Transverse colon (tissue), 4 donors: ENCODE measurements around the gene NAT14. TPM values are rescaled to one million over a fixed set of nuclear protein-coding genes. Genes with fewer than 3 reads are reported as not detected.

Experiments used
- DNase-seq: peaks from one replicate; pipeline ENCODE4 v3.0.0-alpha.2; 2019
- H3K27ac ChIP-seq, 4 donors: fragments of 200-600 bp; sonication (generic); 2 replicates each; pipeline ENCODE4 v1.5.1; 2016 to 2018; ENCODE audit warnings: inconsistent platforms in 4 of 4
- H3K27me3 ChIP-seq: fragments of 200-600 bp; sonication (generic); 2 replicates; pipeline ENCODE4 v1.5.1; 2017; ENCODE audit warnings: inconsistent platforms
- H3K36me3 ChIP-seq, 4 donors: fragments of 200-600 bp; sonication (generic); 2 replicates each; pipeline ENCODE4 v1.5.1; 2017 to 2019; ENCODE audit warnings: inconsistent platforms in 4 of 4
- H3K4me1 ChIP-seq, 4 donors: fragments of 200-600 bp; sonication (generic); 2 replicates each; pipeline ENCODE4 v1.5.1; 2017 to 2020; ENCODE audit warnings: inconsistent platforms in 4 of 4
- H3K4me3 ChIP-seq, 4 donors: fragments of 200-600 bp; sonication (generic); 1 replicate in 1 of 4; 2 replicates in 3 of 4; pipeline versions ENCODE4 v1.5.1 to v1.6.1; 2017 to 2019; ENCODE audit warnings: inconsistent platforms in 4 of 4
- H3K9me3 ChIP-seq, 2 donors: fragments of 200-600 bp; sonication (generic); 2 replicates each; pipeline ENCODE4 v1.5.1; 2017 to 2019; ENCODE audit warnings: inconsistent platforms in 2 of 2
- EP300 ChIP-seq: sonication (generic); formaldehyde crosslinking; IDR thresholded peaks from one replicate; pipeline ENCODE4 v1.6.1; 2017; ENCODE audit warnings: antibody characterized with exemption, low read depth
- POLR2A ChIP-seq: fragments of 450-650 bp; IDR thresholded peaks from one replicate; pipeline ENCODE4 v1.6.1; 2016; ENCODE audit warnings: antibody characterized with exemption, mild to moderate bottlenecking, moderate library complexity
- POLR2AphosphoS5 ChIP-seq, 3 donors: sonication (generic); formaldehyde crosslinking; IDR thresholded peaks; one replicate each; pipeline ENCODE4 v1.6.1; 2016; ENCODE audit warnings: antibody characterized with exemption in 3 of 3
- WGBS, 2 donors: methylation state at CpG; one replicate each; pipeline ENCODE4 v1.1.5; 2018; ENCODE audit warnings: low coverage in 1 of 2; 5-methylcytosine and 5-hydroxymethylcytosine counted together
- in situ Hi-C, 4 donors: fragments of 200-750 bp; cut with MboI; loops; one replicate each; pipeline versions ENCODE4 v1.15.0 to v1.15.1; 2017; ENCODE audit warnings: low sequenced_read_pairs in 3 of 4, low pct_ligation_motif_present in 1 of 4, low pct_unique_long_range_greater_than_20kb in 1 of 4
- intact Hi-C: fragments of 100-400 bp; cut with DNase I; formaldehyde crosslinking; loops from one replicate; pipeline ENCODE4 v1.15.1; 2023; ENCODE audit warnings: low total_unique reads
- total RNA-seq, 4 donors: library from RNA; depleted of rRNA; stranded (reverse); fragments of >200 nt; gene quantifications; one replicate each; pipeline ENCODE4 v1.1.0, GENCODE V29; 2016
- TF ChIP-seq, protein P1 (sequence below), 5 experiments: fragments of 200-600 bp in 3 of 5; fragments of 450-650 bp in 2 of 5; sonication (generic) in 3 of 5; IDR thresholded peaks; 1 replicate in 2 of 5; 2 replicates in 3 of 5; pipeline ENCODE4 v1.5.1; 2016 to 2017; ENCODE audit warnings: antibody characterized with exemption in 5 of 5, inconsistent platforms in 3 of 5, mild to moderate bottlenecking in 2 of 5, moderate library complexity in 1 of 5

The NAT14 gene
- total RNA-seq, 4 donors from 2014 or later = 2.1 to 2.7 TPM; not detected in 2

GRCh38 chr19:55485439-55486011 lies 537 bp downstream of the NAT14 start:
- Histone ChIP-seq H3K4me3 (peak overlapping the region; percentile 30 to 64 (median 38)), H3K27ac (peak overlapping the region; percentile 82 to 94 (median 88)), H3K4me1 (peaks cover 33 to 54% (median 41%) of the 10 kb centered on the region in 4 donors), H3K9me3 (no peaks in the 10 kb centered on the region), H3K27me3 (peaks cover 14% of the 10 kb centered on the region), H3K36me3 (no peaks in the 10 kb centered on the region)
- in situ Hi-C loops = no loop called here
- intact Hi-C loops = no loop called here
- TF ChIP-seq EP300 (no peak), POLR2AphosphoS5 (IDR thresholded peaks at IDR 0.05) (no peak), POLR2A (no peak)
- DNase-seq = no peak
- WGBS, 2 donors = 26% methylated on average over 17 of the region's 18 CpGs; no CpG with 5 or more reads in 1 of the 2 donors

DNA sequence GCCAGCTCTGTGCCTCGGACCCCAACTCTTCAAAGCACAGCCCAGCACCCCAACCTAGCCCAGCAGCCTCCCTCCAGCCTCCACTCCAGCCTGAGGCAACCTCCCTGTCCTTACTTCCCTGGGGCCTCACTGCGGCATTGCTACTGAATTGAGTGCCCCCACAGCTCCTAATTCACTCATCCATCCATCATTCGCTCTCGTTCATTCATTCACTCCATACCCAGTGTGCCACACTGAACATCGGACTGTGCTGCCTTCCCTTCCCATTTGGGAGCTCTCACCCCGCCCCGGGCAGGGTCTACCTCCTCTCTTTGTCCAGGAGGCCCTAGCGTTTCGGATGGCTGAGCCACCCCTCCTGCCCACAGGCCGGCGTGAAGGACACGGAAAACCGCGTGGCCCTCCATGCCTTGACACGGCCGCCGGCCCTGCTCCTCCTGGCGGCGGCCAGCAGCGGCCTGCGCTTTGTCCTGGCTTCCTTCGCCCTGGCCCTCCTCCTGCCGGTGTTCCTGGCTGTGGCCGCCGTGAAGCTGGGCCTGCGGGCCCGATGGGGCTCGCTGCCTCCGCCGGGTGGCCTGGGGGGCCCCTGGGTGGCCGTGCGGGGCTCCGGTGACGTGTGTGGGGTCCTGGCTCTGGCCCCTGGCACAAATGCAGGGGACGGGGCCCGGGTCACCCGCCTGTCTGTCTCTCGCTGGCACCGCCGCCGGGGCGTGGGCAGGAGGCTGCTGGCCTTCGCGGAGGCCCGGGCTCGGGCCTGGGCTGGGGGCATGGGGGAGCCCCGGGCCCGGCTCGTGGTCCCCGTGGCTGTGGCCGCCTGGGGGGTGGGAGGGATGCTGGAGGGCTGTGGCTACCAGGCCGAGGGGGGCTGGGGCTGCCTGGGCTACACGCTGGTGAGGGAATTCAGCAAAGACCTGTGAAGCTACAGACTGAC lies 1.3 kb downstream of the NAT14 start:
- Histone ChIP-seq H3K4me1 (peaks cover 35 to 55% (median 42%) of the 10 kb centered on the region in 4 donors), H3K4me3 (peak overlapping the region in 1 of 4 donors; percentile 6), H3K27me3 (peaks cover 14% of the 10 kb centered on the region), H3K9me3 (no peaks in the 10 kb centered on the region), H3K36me3 (no peaks in the 10 kb centered on the region), H3K27ac (peak overlapping the region; percentile 82 to 94 (median 88))
- TF ChIP-seq EP300 (no peak), POLR2AphosphoS5 (IDR thresholded peaks at IDR 0.05) (peak in 1 of 3 donors; percentile 12), POLR2A (no peak)
- TF ChIP-seq, protein P1, sequence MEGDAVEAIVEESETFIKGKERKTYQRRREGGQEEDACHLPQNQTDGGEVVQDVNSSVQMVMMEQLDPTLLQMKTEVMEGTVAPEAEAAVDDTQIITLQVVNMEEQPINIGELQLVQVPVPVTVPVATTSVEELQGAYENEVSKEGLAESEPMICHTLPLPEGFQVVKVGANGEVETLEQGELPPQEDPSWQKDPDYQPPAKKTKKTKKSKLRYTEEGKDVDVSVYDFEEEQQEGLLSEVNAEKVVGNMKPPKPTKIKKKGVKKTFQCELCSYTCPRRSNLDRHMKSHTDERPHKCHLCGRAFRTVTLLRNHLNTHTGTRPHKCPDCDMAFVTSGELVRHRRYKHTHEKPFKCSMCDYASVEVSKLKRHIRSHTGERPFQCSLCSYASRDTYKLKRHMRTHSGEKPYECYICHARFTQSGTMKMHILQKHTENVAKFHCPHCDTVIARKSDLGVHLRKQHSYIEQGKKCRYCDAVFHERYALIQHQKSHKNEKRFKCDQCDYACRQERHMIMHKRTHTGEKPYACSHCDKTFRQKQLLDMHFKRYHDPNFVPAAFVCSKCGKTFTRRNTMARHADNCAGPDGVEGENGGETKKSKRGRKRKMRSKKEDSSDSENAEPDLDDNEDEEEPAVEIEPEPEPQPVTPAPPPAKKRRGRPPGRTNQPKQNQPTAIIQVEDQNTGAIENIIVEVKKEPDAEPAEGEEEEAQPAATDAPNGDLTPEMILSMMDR (IDR thresholded peaks at IDR 0.05) = peak in 2 of 5 experiments; percentile 11 to 13
- 71 to 73% methylated on average over 3 to 40 of the region's 53 CpGs for WGBS, 2 donors
- no peak for DNase-seq
- in situ Hi-C loops (no loop called here), intact Hi-C loops (no loop called here)

GRCh38 chr19:55486971-55487923 lies 2.3 kb downstream of the NAT14 start:
- WGBS, 2 donors = 32 to 35% methylated on average over 10 to 27 of the region's 27 CpGs
- Histone ChIP-seq H3K4me3 (no peak overlapping the region), H3K36me3 (no peaks in the 10 kb centered on the region), H3K27me3 (peaks cover 18% of the 10 kb centered on the region), H3K4me1 (peaks cover 36 to 57% (median 47%) of the 10 kb centered on the region in 4 donors), H3K27ac (peak overlapping the region; percentile 82 to 94 (median 88)), H3K9me3 (no peaks in the 10 kb centered on the region)
- TF ChIP-seq, protein P1 (IDR thresholded peaks at IDR 0.05) = no peak
- TF ChIP-seq POLR2AphosphoS5 (IDR thresholded peaks at IDR 0.05) = peak; percentile 17 to 52 (median 39)
- intact Hi-C loops (no loop called here), in situ Hi-C loops (no loop called here)
- peak; percentile 60 for DNase-seq

DNA sequence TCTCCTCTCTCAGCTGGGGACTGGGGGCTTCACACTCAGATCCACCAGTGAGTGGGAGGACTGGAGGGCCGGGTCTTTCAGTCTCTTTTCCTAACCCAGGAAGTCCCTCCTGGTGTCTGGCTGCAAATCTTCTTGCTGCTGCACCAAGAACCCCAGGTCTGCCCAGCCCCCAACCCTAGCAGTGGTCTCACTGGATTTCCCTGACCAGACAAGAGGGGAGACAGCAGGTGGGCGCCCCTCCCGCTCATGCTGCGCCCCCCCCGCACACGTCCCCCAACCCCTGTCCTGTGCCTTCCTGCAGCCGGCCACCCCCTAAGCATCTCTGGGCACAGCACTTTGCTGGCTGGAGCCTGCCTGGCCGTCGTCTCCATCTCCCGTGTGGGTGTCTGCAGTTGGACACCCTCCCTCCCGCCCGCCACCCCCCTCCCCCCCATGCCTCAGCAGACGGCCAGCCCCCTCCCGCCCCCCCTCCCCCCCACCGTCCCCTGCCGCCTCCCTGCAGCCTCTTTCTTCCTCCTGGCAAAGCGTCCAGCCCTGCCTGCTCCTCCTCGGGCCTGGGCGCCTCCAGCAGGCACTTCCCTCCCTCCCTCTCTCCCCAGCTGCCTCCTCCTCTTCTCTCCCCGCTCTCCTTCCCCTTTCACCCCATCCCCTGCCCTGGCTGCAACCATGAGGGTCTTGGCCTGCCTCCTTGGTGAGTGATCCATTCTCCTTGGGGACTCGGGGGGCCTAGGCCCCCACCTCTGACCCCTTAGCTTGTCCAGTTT lies 3.1 kb downstream of the NAT14 start, which contains the start of gene SSC5D:
Gene SSC5D (plus strand): TSS at position 513 of the 764 bp plus-strand sequence. CDS start 154 bp downstream, at position 667.
- intact Hi-C loops = no loop called here
- no peak for DNase-seq

More for the DNA sequence above, 3.1 kb downstream of the NAT14 start, which contains the start of gene SSC5D:
- 20 to 43% methylated on average over 1 to 16 of the region's 21 CpGs for WGBS, 2 donors
- Histone ChIP-seq H3K36me3 (no peaks in the 10 kb centered on the region), H3K27me3 (peaks cover 22% of the 10 kb centered on the region), H3K4me1 (peaks cover 36 to 60% (median 47%) of the 10 kb centered on the region in 4 donors), H3K4me3 (peak within 1 kb of the TSS in 3 of 4 donors; percentile 0 to 22 (median 16)), H3K27ac (peak within 1 kb of the TSS; percentile 82 to 94 (median 88)), H3K9me3 (no peaks in the 10 kb centered on the region)
- in situ Hi-C loops = no loop called here
- TF ChIP-seq, protein P1 (IDR thresholded peaks at IDR 0.05) = no peak
- TF ChIP-seq POLR2AphosphoS5 (IDR thresholded peaks at IDR 0.05) (no peak), EP300 (no peak), POLR2A (no peak)
